Parathyroid adenoma (tissue), 2 donors: ENCODE data around the gene FAM168A.

Experiments used
- H2AFZ ChIP-seq: fragments of 300-600 bp; sonication (generic); one replicate; pipeline ENCODE4 v1.7.0; 2017; ENCODE audit warnings: antibody characterized with exemption, mild to moderate bottlenecking
- H3K27ac ChIP-seq: fragments of 300-600 bp; sonication (generic); one replicate; pipeline ENCODE4 v1.7.0; 2017
- H3K27me3 ChIP-seq: fragments of 300-600 bp; sonication (generic); one replicate; pipeline ENCODE4 v1.7.0; 2017; ENCODE audit warnings: low read length; ENCODE audit not compliant: control insufficient read depth, insufficient read depth
- H3K36me3 ChIP-seq: fragments of 300-600 bp; sonication (generic); one replicate; pipeline ENCODE4 v1.7.0; 2017; ENCODE audit warnings: low read length; ENCODE audit not compliant: control insufficient read depth, insufficient read depth
- H3K4me1 ChIP-seq: fragments of 300-600 bp; sonication (generic); one replicate; pipeline ENCODE4 v1.7.0; 2017; ENCODE audit warnings: control low read depth
- H3K4me2 ChIP-seq: fragments of 300-600 bp; sonication (generic); one replicate; pipeline ENCODE4 v1.7.0; 2017; ENCODE audit warnings: low read length
- H3K4me3 ChIP-seq: fragments of 300-600 bp; sonication (generic); one replicate; pipeline ENCODE4 v1.7.0; 2017; ENCODE audit warnings: low read depth, low read length
- H3K79me2 ChIP-seq: fragments of 300-600 bp; sonication (generic); one replicate; pipeline ENCODE4 v1.7.0; 2017; ENCODE audit warnings: control low read depth
- H3K9ac ChIP-seq: fragments of 300-600 bp; sonication (generic); one replicate; pipeline ENCODE4 v1.7.0; 2017; ENCODE audit warnings: mild to moderate bottlenecking
- H3K9me3 ChIP-seq: fragments of 300-600 bp; sonication (generic); one replicate; pipeline ENCODE4 v1.7.0; 2017; ENCODE audit warnings: low read length; ENCODE audit not compliant: control insufficient read depth
- TF ChIP-seq, protein P1 (sequence below): fragments of 300-600 bp; sonication (generic); IDR thresholded peaks from one replicate; pipeline ENCODE4 v1.7.0; 2017; ENCODE audit warnings: antibody characterized with exemption, mild to moderate bottlenecking
- donor health status: primary hyperparathyroidism.

Gene FAM168A

DNA sequence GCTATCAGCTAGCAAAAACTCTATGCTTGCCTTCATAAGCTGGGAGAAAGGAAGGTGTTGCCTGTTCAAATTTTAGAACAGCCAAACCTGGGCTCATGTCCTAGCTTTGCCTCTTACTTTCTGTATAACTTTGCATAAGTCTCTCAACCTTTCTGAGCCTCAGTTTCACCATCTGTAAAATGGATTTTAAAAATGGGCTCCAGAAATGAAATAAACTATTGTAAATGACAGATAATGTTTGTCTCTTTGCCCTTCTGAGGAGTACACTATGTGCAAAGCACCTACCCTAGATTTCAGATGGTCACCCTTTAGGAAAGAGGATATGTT is 68.7 kb downstream of the FAM168A start:
- Histone ChIP-seq H3K4me2 (no peak overlapping the region), H3K79me2 (no peaks in the 10 kb centered on the region), H3K9me3 (no peaks in the 10 kb centered on the region), H3K4me3 (no peak overlapping the region), H3K4me1 (no peaks in the 10 kb centered on the region), H3K27me3 (no peaks in the 10 kb centered on the region), H2AFZ (no peak overlapping the region), H3K27ac (no peak overlapping the region), H3K36me3 (no peaks in the 10 kb centered on the region), H3K9ac (no peak overlapping the region)
- TF ChIP-seq, protein P1, sequence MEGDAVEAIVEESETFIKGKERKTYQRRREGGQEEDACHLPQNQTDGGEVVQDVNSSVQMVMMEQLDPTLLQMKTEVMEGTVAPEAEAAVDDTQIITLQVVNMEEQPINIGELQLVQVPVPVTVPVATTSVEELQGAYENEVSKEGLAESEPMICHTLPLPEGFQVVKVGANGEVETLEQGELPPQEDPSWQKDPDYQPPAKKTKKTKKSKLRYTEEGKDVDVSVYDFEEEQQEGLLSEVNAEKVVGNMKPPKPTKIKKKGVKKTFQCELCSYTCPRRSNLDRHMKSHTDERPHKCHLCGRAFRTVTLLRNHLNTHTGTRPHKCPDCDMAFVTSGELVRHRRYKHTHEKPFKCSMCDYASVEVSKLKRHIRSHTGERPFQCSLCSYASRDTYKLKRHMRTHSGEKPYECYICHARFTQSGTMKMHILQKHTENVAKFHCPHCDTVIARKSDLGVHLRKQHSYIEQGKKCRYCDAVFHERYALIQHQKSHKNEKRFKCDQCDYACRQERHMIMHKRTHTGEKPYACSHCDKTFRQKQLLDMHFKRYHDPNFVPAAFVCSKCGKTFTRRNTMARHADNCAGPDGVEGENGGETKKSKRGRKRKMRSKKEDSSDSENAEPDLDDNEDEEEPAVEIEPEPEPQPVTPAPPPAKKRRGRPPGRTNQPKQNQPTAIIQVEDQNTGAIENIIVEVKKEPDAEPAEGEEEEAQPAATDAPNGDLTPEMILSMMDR: no peak

DNA sequence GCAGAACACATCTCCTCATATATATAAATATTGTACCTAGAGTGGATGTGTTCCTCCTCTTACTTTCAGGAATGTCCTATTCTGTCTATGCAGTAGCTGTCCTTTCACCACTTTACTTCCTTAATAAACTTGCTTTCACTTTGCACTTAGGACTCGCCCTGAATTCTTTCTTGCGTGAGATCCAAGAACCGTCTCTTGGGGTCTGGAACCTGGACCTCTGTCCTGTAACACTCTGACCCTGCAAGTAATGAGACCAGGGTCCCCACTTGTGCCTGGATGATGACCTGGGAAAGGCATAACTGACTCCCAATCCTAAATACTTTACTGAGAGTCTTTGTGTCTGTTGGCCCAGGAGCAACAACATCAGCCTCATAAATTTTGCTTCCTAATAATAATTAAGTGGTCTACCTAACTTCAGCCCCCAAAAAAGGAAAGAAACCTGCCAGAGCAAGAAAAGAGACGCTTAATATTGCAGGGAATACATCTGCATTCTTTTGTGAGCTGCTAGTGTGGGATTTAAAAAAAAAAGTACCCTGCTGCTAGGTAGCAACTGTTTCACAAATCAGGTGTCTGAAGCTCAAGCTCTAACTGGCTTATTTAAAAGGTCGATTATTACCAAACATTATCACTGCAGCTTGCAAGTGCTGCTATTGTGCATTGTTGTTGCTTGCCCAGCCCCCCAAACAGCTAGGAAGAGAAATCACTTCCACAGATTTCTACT is 69.3 kb downstream of the FAM168A start:
- no peak overlapping the region for H3K9ac ChIP-seq
- H3K27me3 ChIP-seq: no peaks in the 10 kb centered on the region
- no peak overlapping the region for H3K4me3 ChIP-seq
- peak overlapping the region; percentile 43 for H3K4me2 ChIP-seq
- peak overlapping the region; percentile 17 for H2AFZ ChIP-seq
- H3K27ac ChIP-seq: no peak overlapping the region
- no peaks in the 10 kb centered on the region for H3K79me2 ChIP-seq
- TF ChIP-seq, protein P1: no peak
- H3K4me1 ChIP-seq: no peaks in the 10 kb centered on the region
- no peaks in the 10 kb centered on the region for H3K9me3 ChIP-seq
- H3K36me3 ChIP-seq: no peaks in the 10 kb centered on the region

DNA sequence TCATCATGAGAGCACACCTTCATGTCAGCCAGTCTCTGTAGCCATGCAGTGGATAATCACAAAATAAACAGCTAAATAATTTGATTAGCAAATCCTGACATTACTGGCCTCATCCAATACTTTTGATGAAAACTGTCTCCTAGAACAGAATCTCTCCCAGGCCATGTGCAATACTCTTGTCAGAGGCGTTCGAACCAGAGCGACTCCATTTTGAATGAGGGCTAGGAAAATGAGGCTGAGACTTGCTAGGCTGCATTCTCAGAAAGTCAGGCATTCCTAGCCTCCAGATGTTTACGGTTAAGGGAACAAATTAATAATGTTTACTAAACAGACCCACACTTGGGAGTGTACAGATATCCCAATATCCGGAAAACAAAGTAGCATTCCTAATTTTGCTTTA is 69.9 kb downstream of the FAM168A start:
- no peak overlapping the region for H3K27ac ChIP-seq

DNA sequence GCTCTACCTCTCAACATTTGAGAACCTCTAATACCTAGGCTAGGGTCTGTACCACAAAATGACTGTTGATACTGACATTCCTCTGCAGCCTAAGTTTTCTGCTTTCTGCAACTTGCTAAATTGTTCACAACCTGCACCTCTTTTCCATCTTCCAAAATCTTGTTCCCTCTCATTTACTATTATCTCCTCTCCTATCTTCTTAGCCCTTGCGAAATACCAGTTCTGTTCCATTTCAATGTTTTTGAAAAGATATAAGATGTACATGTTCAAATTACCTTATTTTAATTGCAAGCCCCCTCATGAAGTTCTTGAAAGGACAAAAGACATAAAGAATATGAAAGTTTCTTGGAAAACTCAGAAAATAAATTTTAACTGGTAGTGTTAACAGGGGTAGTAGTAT is 72.3 kb downstream of the FAM168A start:
- no peaks in the 10 kb centered on the region for H3K79me2 ChIP-seq
- H3K27ac ChIP-seq: no peak overlapping the region
- H3K27me3 ChIP-seq: no peaks in the 10 kb centered on the region
- no peak overlapping the region for H3K4me3 ChIP-seq
- H3K36me3 ChIP-seq: no peaks in the 10 kb centered on the region
- no peak overlapping the region for H3K4me2 ChIP-seq
- H3K9ac ChIP-seq: no peak overlapping the region
- H2AFZ ChIP-seq: no peak overlapping the region
- TF ChIP-seq, protein P1: no peak
- no peaks in the 10 kb centered on the region for H3K9me3 ChIP-seq
- no peaks in the 10 kb centered on the region for H3K4me1 ChIP-seq

More for the DNA sequence above, 69.9 kb downstream of the FAM168A start:
- no peak overlapping the region for H3K4me2 ChIP-seq
- no peak overlapping the region for H2AFZ ChIP-seq
- H3K9ac ChIP-seq: no peak overlapping the region
- H3K4me1 ChIP-seq: no peaks in the 10 kb centered on the region
- H3K36me3 ChIP-seq: no peaks in the 10 kb centered on the region
- H3K4me3 ChIP-seq: no peak overlapping the region
- TF ChIP-seq, protein P1: no peak
- no peaks in the 10 kb centered on the region for H3K79me2 ChIP-seq
- H3K9me3 ChIP-seq: no peaks in the 10 kb centered on the region
- no peaks in the 10 kb centered on the region for H3K27me3 ChIP-seq

DNA sequence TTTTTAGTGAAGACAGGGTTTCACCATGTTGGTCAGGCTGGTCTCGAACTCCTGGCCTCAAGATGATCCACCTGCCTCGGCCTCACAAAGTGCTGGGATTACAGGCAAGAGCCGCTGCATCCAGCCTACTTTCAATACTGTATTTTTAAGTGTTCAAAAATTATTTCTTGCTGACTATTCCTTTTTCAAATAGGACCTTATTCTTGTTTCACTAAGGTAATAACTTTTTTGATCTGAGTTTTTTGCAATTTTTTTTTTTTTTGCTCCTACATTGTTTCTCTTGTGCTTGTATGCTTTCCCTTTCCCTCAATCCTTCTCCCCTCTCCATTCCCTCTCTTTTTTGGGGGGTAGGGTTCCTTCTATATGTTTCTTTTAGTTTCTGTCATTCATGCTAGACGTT is 73.1 kb downstream of the FAM168A start:
- no peaks in the 10 kb centered on the region for H3K36me3 ChIP-seq
- H3K27ac ChIP-seq: no peak overlapping the region
- no peaks in the 10 kb centered on the region for H3K27me3 ChIP-seq
- TF ChIP-seq, protein P1: no peak
- H3K9ac ChIP-seq: no peak overlapping the region
- H3K9me3 ChIP-seq: no peaks in the 10 kb centered on the region
- H2AFZ ChIP-seq: no peak overlapping the region
- no peaks in the 10 kb centered on the region for H3K4me1 ChIP-seq
- no peak overlapping the region for H3K4me3 ChIP-seq
- no peaks in the 10 kb centered on the region for H3K79me2 ChIP-seq
- no peak overlapping the region for H3K4me2 ChIP-seq
